Loucy (cell line): Measurements from ENCODE around the gene SLIT1.

Experiments used
- H2AFZ ChIP-seq: fragments of 200-600 bp; sonication (generic); 2 replicates; pipeline ENCODE4 v1.6.0; 2016; ENCODE audit warnings: antibody characterized with exemption, mild to moderate bottlenecking, low read length, moderate library complexity
- H3F3A ChIP-seq: fragments of 200-600 bp; 2 replicates; pipeline ENCODE4 v1.6.0; 2016; ENCODE audit warnings: antibody characterized with exemption, low read depth, mild to moderate bottlenecking
- H3K27me3 ChIP-seq: fragments of 200-600 bp; sonication (generic); 2 replicates; pipeline ENCODE4 v1.6.1; 2014; ENCODE audit warnings: low read length, mild to moderate bottlenecking; ENCODE audit not compliant: insufficient read depth, poor library complexity, severe bottlenecking
- H3K36me3 ChIP-seq: fragments of 200-600 bp; sonication (generic); 2 replicates; pipeline ENCODE4 v1.6.1; 2016; ENCODE audit warnings: low read length; ENCODE audit not compliant: insufficient read depth
- H3K4me1 ChIP-seq: fragments of 200-600 bp; sonication (generic); 2 replicates; pipeline ENCODE4 v1.5.1; 2014; ENCODE audit warnings: low read length, mild to moderate bottlenecking; ENCODE audit not compliant: insufficient read depth, poor library complexity, severe bottlenecking
- H3K4me2 ChIP-seq: fragments of 200-600 bp; sonication (generic); 2 replicates; pipeline ENCODE4 v1.6.0; 2014; ENCODE audit warnings: antibody characterized with exemption, low read length, low read depth, mild to moderate bottlenecking; ENCODE audit not compliant: poor library complexity, severe bottlenecking
- H3K4me3 ChIP-seq: fragments of 200-600 bp; sonication (generic); 2 replicates; pipeline ENCODE4 v1.5.1; 2014; ENCODE audit warnings: low read length, mild to moderate bottlenecking, mixed read lengths; ENCODE audit not compliant: poor library complexity, severe bottlenecking
- H3K79me2 ChIP-seq: fragments of 200-600 bp; sonication (generic); 2 replicates; pipeline ENCODE4 v1.6.1; 2014; ENCODE audit warnings: low read length; ENCODE audit not compliant: insufficient read depth
- H3K9ac ChIP-seq: fragments of 200-600 bp; sonication (generic); 2 replicates; pipeline ENCODE4 v1.6.0; 2014; ENCODE audit warnings: mild to moderate bottlenecking, low read depth, low read length, moderate library complexity; ENCODE audit not compliant: poor library complexity, severe bottlenecking
- H3K9me2 ChIP-seq: fragments of 200-600 bp; sonication (generic); replicated peaks from 2 replicates; pipeline ENCODE4 v1.6.1; 2016; ENCODE audit warnings: low read depth, low read length, mixed read lengths
- H3K9me3 ChIP-seq: fragments of 200-600 bp; sonication (generic); 2 replicates; pipeline ENCODE4 v1.6.1; 2014; ENCODE audit warnings: mild to moderate bottlenecking, antibody characterized with exemption, low read length, low read depth; ENCODE audit not compliant: insufficient read depth
- H4K20me1 ChIP-seq: fragments of 200-600 bp; sonication (generic); 2 replicates; pipeline ENCODE4 v1.6.0; 2014; ENCODE audit warnings: antibody characterized with exemption, low read length, mild to moderate bottlenecking; ENCODE audit not compliant: insufficient read depth, poor library complexity, severe bottlenecking
- EZH2phosphoT487 ChIP-seq: fragments of 200-600 bp; IDR thresholded peaks from 2 replicates; pipeline ENCODE4 v1.6.1; 2018; ENCODE audit warnings: antibody characterized with exemption, mild to moderate bottlenecking, moderate library complexity, borderline replicate concordance
- TF ChIP-seq, protein P1 (sequence below): fragments of 200-600 bp; sonication (generic); conservative IDR thresholded peaks from 2 replicates; pipeline ENCODE4 v1.5.1; 2014; ENCODE audit warnings: mild to moderate bottlenecking, antibody characterized with exemption, low read length

The SLIT1 gene

DNA sequence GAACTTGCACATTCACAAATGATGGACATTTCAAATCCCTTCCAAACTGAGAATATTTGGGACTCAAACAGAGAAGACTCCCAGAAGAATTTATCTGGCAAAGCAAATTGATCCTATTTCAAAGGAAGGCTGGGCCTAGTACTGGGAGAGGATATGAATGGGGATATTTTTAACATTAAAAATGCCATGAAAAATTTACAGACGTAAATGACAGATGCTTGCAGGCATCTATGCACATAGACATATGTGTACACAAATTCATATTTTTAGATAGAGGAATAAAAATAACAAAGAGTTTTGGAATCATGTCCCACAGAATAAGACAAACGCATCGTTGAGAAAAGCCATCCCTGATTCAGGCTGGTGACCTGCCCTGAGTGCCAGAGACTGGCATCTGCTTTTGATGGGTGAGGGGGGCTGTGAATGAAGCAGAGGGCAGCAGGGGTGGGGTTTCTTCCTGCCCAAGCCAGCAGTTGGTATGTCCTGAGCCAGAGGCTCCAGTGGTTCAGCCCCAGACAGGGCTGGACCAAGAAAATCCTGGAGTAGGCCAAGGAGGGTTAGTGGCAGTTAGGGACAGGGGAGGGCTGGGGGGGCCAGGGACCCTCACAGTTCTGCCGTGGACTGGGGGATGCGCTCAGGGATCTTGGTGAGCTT, 138.5 kb downstream of the SLIT1 start:
- Histone ChIP-seq H3K79me2 (no peaks in the 10 kb centered on the region), H3F3A (no peaks in the 10 kb centered on the region), H3K4me3 (no peak overlapping the region), H3K36me3 (no peaks in the 10 kb centered on the region), H4K20me1 (no peaks in the 10 kb centered on the region), H2AFZ (no peak overlapping the region), H3K4me1 (no peaks in the 10 kb centered on the region), H3K9me3 (no peaks in the 10 kb centered on the region), H3K27me3 (no peaks in the 10 kb centered on the region), H3K4me2 (no peak overlapping the region), H3K9me2 (no peaks in the 10 kb centered on the region), H3K9ac (no peak overlapping the region)
- no peak for TF ChIP-seq EZH2phosphoT487
- TF ChIP-seq, protein P1, sequence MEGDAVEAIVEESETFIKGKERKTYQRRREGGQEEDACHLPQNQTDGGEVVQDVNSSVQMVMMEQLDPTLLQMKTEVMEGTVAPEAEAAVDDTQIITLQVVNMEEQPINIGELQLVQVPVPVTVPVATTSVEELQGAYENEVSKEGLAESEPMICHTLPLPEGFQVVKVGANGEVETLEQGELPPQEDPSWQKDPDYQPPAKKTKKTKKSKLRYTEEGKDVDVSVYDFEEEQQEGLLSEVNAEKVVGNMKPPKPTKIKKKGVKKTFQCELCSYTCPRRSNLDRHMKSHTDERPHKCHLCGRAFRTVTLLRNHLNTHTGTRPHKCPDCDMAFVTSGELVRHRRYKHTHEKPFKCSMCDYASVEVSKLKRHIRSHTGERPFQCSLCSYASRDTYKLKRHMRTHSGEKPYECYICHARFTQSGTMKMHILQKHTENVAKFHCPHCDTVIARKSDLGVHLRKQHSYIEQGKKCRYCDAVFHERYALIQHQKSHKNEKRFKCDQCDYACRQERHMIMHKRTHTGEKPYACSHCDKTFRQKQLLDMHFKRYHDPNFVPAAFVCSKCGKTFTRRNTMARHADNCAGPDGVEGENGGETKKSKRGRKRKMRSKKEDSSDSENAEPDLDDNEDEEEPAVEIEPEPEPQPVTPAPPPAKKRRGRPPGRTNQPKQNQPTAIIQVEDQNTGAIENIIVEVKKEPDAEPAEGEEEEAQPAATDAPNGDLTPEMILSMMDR, result no peak

DNA sequence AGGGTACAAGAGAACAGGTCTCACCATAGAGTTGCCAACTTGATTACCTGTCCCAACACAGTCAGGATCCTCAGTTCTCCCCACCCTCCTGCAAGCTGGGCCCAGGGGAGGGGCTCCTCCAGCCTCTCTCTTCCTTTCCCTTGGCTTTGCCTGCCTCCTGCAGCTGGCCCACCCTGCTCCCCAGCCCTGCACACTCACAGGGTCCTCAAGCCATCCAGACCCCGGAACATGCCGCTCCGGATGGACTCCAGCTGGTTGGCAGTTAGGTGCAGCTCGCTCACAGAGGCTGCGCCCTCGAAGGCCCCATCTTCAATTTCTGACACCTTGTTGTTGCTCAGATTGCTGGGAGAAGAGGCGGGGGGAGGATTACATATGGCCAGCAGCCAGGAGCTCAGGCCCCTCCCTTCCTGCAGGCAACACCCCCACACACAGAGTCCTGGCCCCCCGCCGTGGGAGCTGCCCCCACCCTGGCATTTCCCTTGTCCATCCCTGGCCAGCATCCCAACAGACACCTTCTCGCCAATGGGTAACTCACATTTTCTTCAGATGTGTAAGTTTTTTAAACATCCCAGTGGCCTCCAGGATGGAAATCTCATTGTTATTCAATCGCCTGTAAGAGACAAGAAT, 139.2 kb downstream of the SLIT1 start:
- Histone ChIP-seq H3K79me2 (no peaks in the 10 kb centered on the region), H3K9ac (no peak overlapping the region), H3K4me3 (no peak overlapping the region), H3K27me3 (no peaks in the 10 kb centered on the region), H3K9me2 (no peaks in the 10 kb centered on the region), H3K36me3 (no peaks in the 10 kb centered on the region), H4K20me1 (no peaks in the 10 kb centered on the region), H3K9me3 (no peaks in the 10 kb centered on the region), H2AFZ (no peak overlapping the region), H3K4me1 (no peaks in the 10 kb centered on the region), H3K4me2 (no peak overlapping the region), H3F3A (no peaks in the 10 kb centered on the region)
- no peak for TF ChIP-seq EZH2phosphoT487
- TF ChIP-seq, protein P1, result no peak

DNA sequence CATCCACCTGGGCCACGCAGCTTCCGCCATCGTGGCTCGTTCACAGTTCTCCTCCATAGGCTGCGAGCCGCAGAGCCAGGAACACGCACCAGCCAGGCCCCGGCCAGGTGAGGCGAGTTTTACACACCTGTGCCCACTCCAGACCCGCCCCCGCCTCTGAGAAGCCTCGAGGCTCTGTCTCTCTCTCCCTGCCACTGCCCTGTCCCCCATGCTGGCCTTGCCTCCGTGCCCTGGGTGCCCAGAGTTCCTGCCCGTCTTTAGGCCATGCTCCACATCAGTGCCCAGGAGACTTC, 142.2 kb downstream of the SLIT1 start:
- Histone ChIP-seq H3K27me3 (no peaks in the 10 kb centered on the region), H3K4me2 (no peak overlapping the region), H3K79me2 (no peaks in the 10 kb centered on the region), H3F3A (no peaks in the 10 kb centered on the region), H4K20me1 (no peaks in the 10 kb centered on the region), H3K9me3 (no peaks in the 10 kb centered on the region), H3K4me3 (no peak overlapping the region), H3K4me1 (no peaks in the 10 kb centered on the region), H3K9me2 (no peaks in the 10 kb centered on the region), H3K9ac (no peak overlapping the region), H3K36me3 (no peaks in the 10 kb centered on the region), H2AFZ (no peak overlapping the region)
- TF ChIP-seq, protein P1, result no peak
- no peak for TF ChIP-seq EZH2phosphoT487
